ENCODE results near the gene AQP12A.

The AQP12A gene

DNA sequence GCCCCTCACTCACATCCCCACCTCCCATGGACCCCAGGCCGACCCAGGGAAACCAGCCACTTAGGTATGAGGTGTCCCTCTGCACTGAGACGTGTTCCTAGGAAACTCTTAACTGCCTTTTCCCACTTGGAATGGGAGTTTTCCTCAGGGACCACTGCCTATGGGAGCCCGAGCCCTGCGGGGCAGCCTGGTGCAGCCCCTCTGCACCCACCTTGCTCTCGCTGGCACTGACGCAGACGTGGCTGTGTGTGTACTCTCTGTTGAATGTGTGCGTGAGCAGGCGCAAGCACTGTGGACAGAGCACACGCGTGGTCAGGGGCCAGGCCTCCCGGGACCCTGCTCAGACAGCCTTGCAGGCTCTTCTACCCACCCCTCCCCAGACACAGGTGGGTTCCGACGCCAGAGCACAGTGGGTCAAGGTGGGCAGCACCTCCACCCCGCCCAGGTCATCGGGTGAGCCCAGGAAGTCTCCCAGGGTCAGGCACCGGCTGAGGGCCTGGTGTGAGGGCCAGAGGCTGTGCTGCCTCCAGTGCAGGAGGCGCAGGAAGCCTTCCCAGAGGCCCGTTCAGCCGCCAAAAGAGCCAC lies 30.0 kb downstream of the AQP12A start:
- no peak for TF ChIP-seq JUND (IDR thresholded peaks at IDR 0.05; ENCODE audit: low read depth)
- in situ Hi-C loops (cut with HindIII; ENCODE audit: low pct_unique_long_range_greater_than_20kb, low sequenced_read_pairs), result no loop called here
- DNase-seq (ENCODE audit: low read depth in 1 of 2, low spot score in 1 of 2), result no peak

DNA sequence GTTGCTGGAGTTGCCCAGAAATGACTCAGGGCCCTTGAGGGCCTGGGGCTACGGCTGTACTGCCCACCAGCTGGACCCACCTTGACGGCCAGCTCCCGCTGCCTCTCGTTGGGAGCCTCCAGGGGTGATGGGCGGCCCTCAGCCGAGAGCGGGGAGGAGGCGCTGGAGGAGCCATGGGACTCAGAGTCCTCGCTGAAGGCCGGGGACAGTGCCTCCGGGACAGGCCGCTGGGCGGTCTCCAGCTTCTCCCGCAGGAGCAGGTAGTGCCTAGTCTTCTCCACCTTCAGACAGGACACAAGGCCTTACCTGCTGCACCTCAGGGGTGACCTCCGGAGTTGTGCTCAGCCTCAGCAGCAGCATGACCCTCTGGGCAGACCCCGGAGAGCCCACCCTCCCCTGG lies 30.7 kb downstream of the AQP12A start:
- DNase-seq (ENCODE audit: low read depth in 1 of 2, low spot score in 1 of 2), result no peak
- no peak for TF ChIP-seq JUND (IDR thresholded peaks at IDR 0.05; ENCODE audit: low read depth)
- in situ Hi-C loops (cut with HindIII; ENCODE audit: low pct_unique_long_range_greater_than_20kb, low sequenced_read_pairs), result no loop called here

DNA sequence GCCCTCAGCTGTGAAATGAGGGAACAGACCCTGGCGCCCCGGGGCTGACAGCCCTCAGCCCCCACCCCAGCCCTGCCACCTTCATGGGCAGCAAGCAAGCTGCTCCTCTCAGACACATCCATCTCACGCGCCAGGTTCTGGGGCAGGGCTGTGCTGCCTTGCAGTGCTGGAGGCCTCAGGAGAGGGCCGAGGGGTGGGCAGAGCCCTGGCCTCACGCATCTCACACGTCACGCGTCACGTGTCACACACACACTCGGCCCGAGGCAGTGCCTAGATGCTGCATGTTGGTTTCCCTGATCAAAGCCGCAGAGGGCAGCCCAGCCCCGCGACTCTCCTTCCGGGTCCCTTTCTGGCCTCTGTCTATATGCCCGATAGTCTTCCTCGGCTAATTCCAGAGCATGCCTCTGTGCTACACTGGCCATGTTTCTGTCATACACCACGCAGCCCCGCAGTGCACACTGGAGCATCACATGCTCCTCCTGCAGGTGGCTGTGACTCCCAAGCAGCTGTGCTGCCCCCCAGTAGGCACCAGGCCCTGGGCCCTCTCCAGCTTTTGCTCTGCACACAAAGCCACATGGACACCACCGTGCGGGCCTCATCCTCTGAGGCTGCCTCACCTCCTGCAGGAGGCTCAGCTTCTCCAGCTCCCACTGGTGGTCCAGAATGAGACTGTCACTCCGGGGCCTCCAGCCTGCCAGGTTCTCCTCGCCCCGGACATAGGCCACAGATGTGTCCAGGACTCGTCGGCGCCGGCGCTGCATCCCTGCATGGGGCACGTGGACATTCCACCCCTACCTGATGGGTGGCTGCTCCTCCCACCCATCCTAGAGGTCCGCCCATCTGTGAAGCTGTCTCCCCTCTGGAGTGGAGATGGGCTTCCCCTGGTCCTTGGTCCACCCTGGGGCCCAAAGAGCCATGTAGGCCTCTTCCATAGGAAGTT lies 31.4 kb downstream of the AQP12A start:
- no peak for TF ChIP-seq JUND (IDR thresholded peaks at IDR 0.05; ENCODE audit: low read depth)
- in situ Hi-C loops (cut with HindIII; ENCODE audit: low pct_unique_long_range_greater_than_20kb, low sequenced_read_pairs), result no loop called here
- no peak for DNase-seq (ENCODE audit: low read depth in 1 of 2, low spot score in 1 of 2)

DNA sequence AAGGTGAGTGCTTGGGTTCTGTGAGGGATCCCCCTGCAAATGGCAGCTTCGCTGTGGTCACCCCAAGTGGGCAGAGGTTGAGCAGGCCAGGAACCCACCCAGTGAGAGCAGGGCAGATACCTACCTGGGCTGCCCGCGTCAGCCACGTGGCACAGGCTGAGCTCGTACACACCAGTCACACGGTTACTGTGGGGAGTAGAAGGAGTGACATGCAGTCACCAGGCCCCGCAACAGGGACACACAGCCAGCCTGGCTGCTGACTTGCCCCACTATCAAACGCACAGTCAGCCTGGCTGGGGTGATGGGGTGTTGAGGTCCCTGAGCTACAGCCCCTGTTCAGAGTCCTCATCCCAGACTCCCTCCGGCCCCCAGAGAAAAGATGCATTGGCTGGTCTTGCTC lies 32.2 kb downstream of the AQP12A start:
- TF ChIP-seq JUND (IDR thresholded peaks at IDR 0.05; ENCODE audit: low read depth), result no peak
- no peak for DNase-seq (ENCODE audit: low read depth in 1 of 2, low spot score in 1 of 2)
- in situ Hi-C loops (cut with HindIII; ENCODE audit: low pct_unique_long_range_greater_than_20kb, low sequenced_read_pairs), result no loop called here

DNA sequence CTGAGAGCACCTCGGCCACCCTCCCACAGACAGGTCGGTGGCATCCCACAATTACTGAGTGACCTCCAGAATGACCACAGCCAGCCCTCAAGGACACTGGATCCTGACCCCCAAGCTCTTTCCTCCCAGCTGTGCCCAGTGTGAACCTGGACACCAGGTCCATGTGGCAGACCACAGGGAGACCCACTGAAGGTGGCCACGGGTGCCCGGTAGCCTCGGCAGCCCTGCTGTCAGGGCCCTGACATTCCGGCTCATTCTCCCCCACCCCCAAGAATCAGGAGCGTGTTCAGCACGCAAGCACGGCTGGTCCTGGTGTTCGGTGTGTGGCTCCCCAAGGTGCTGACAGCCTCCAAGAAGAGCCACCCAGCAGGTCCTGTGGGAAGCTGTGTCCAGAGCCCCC lies 32.8 kb downstream of the AQP12A start:
- in situ Hi-C loops (cut with HindIII; ENCODE audit: low pct_unique_long_range_greater_than_20kb, low sequenced_read_pairs), result no loop called here
- TF ChIP-seq JUND (IDR thresholded peaks at IDR 0.05; ENCODE audit: low read depth), result no peak
- no peak for DNase-seq (ENCODE audit: low read depth in 1 of 2, low spot score in 1 of 2)

DNA sequence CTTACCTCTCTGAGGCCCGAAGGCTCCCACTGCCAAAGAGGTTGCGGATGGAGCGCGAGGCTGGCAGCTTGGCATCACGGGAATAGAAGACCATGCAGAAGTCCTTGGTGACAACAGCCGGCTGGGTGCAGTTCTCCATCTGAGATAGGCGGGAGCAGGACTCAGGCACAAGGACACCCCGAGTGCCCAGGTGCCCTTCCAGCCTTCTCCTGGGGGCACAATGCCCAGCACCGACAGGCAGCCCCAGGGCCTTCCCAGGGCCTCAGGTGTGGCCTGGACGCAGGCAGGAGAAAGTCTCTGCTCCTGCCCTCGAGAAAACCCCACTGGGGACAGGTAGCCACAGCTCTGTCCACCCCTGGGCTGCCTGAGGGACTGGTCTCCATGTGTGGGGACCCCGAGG lies 33.6 kb downstream of the AQP12A start:
- no peak for DNase-seq (ENCODE audit: low read depth in 1 of 2, low spot score in 1 of 2)
- in situ Hi-C loops (cut with HindIII; ENCODE audit: low pct_unique_long_range_greater_than_20kb, low sequenced_read_pairs), result no loop called here
- no peak for TF ChIP-seq JUND (IDR thresholded peaks at IDR 0.05; ENCODE audit: low read depth)

DNA sequence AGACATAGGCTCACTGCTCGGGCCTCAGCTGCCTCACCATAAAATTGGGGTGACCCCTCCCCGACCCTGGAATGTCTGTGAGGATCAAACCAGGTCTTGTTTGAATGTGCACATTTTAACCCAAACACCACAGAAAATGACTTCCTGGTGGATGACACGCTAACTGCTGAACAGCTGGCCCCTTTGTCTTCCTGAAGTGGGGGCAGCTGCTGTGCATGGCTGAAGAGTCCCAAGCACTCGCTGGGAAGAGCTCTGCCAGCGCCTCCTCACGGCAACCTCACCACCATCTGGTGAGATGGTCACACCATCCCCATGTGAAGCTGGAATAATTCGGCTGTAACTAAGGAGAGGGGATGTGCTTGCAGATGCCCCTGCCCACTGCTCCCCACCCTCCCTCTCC lies 34.0 kb downstream of the AQP12A start:
- no peak for DNase-seq (ENCODE audit: low read depth in 1 of 2, low spot score in 1 of 2)
- in situ Hi-C loops (cut with HindIII; ENCODE audit: low pct_unique_long_range_greater_than_20kb, low sequenced_read_pairs), result no loop called here

DNA sequence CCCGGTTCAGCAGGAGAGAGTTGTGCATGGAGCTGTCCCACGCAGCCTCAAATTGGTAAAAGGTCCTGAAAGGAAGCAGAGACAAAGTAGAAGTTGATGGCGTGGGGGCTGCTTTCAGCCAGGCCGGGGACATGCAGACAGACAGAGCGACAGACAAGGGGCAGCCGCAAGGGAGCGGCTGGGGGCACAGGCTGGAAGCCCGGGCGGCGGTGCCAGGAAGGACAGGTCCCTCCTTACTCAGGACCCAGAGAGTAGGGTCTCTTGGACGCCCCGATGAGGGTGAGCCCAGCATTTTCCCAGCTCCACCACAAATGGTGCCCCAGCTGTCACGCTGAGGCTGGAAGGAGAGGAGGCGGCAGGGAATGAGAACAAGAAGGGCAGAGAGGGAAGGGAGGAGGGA lies 35.2 kb downstream of the AQP12A start:
- no peak for DNase-seq (ENCODE audit: low read depth in 1 of 2, low spot score in 1 of 2)
- in situ Hi-C loops (cut with HindIII; ENCODE audit: low pct_unique_long_range_greater_than_20kb, low sequenced_read_pairs), result no loop called here

More for the DNA sequence above, 34.0 kb downstream of the AQP12A start:
- TF ChIP-seq JUND (IDR thresholded peaks at IDR 0.05; ENCODE audit: low read depth), result no peak

DNA sequence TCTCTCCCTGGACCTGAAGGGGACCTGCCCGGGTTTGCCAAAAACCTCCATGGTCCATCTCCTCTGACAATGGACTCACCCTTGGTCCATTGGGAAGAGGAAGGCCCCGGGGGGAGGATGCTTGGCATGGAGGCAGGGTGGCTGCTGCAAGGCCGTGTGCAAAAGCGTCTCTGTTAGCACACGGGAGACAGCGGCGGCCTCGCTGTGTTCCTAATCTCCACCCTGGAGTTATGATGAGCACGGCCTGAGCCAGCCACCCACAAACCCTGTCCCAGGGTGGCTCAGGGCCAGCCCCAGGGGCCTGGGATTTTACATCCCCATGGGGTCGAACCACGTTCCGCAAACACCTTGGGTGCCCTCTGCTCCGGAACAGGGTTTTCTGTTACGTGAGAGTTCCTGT lies 35.8 kb downstream of the AQP12A start:
- no peak for TF ChIP-seq JUND (IDR thresholded peaks at IDR 0.05; ENCODE audit: low read depth)
- no peak for DNase-seq (ENCODE audit: low read depth in 1 of 2, low spot score in 1 of 2)
- in situ Hi-C loops (cut with HindIII; ENCODE audit: low pct_unique_long_range_greater_than_20kb, low sequenced_read_pairs), result no loop called here

More for the DNA sequence above, 35.2 kb downstream of the AQP12A start:
- no peak for TF ChIP-seq JUND (IDR thresholded peaks at IDR 0.05; ENCODE audit: low read depth)

DNA sequence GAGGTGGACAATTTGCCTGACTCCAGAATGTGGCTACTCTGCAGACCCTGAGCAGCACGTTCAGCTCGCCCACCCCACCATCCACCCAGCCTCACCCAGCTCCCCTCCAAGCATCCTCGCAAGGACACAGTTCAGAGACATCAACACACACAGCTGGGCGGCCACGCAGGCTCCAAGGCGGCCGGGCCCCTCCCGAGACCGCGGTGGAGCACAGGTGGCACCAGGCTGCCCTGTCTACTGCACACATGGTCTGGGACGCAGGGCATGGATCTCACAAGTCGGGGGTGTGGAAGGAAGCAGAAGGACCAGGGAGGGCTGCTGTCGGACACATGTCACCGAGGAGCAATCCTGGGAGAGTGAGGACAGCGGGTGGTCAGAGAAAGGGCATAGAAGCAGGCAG lies 36.2 kb downstream of the AQP12A start:
- in situ Hi-C loops (cut with HindIII; ENCODE audit: low pct_unique_long_range_greater_than_20kb, low sequenced_read_pairs), result no loop called here
- TF ChIP-seq JUND (IDR thresholded peaks at IDR 0.05; ENCODE audit: low read depth), result no peak
- DNase-seq (ENCODE audit: low read depth in 1 of 2, low spot score in 1 of 2), result no peak

DNA sequence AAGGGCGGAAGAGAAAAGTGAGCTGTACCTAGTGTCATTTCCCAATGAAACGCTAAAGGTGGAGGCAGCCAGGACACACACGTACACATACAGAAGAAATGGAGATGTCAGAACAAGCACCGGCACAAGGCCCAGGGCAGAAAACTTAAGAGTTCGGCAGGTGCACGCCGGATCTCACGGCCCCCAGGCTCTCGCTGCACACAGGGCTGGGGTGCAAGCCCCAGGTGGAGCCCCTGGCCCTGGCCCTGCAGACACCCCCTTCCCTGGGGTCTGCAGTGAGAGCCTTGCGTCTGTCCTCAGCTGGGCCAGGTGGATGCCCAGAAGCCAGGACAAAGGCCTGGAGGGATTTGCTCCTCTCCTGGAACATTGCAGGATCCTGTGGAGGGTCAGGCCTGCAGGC lies 36.7 kb downstream of the AQP12A start:
- no peak for TF ChIP-seq JUND (IDR thresholded peaks at IDR 0.05; ENCODE audit: low read depth)
- no peak for DNase-seq (ENCODE audit: low read depth in 1 of 2, low spot score in 1 of 2)
- in situ Hi-C loops (cut with HindIII; ENCODE audit: low pct_unique_long_range_greater_than_20kb, low sequenced_read_pairs), result no loop called here

DNA sequence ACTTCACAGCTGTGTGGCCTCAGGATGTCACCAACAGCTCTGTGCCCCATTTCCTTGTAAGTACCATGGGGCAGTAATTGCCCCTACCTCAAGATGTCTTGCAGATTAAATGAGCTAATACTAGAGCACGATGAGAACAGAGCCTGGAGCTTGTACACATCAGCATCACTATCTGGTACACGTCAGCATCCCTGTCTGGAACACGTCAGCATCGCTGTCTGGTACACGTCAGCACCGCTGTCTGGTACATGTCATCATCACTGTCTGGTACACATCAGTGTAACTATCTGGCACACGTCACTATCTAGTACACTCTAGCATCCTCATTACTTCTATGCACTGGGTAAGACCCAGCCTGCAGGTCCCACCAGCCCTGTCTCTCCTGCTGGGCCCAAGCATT lies 37.2 kb downstream of the AQP12A start:
- no peak for TF ChIP-seq JUND (IDR thresholded peaks at IDR 0.05; ENCODE audit: low read depth)
- in situ Hi-C loops (cut with HindIII; ENCODE audit: low pct_unique_long_range_greater_than_20kb, low sequenced_read_pairs), result no loop called here
- no peak for DNase-seq (ENCODE audit: low read depth in 1 of 2, low spot score in 1 of 2)

DNA sequence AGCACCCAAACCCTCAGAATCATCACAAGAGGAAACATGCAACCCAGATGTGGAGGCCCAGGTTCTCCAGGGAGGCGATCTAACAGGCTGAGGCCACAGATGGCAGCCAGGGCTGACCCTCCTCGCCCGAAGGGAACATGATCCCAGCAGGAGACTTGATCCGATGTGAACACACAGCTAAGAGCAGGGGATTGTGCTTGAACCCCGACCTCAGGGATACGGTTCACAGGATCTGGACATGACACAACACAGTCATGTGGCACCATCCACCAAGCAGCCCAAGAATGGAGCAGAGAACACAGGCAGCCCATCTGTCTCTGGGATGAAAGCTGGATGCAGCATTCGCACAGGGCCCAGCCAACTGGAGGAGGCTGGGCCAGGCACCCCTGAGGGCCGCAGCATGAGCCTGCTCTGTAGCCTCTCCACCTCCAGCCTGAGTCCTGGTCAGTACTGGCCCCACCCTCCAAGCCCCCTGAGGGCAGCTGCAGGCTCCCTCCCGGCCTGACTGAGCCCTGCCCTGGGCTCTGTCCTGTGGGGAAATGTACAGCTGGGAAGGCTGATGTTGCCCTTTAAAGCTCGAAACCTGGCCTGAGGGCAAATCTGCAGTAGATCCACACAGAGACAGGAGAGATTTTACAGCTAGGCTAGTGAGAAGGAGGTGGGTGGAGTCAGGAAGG lies 39.0 kb downstream of the AQP12A start:
- no peak for TF ChIP-seq JUND (IDR thresholded peaks at IDR 0.05; ENCODE audit: low read depth)
- DNase-seq (ENCODE audit: low read depth in 1 of 2, low spot score in 1 of 2), result no peak
- in situ Hi-C loops (cut with HindIII; ENCODE audit: low pct_unique_long_range_greater_than_20kb, low sequenced_read_pairs), result no loop called here
